GM19193 (cell line): ENCODE data around the gene CERS6.

Experiments
- POLR2A ChIP-seq: IDR thresholded peaks from 4 replicates; pipeline ENCODE4 v1.6.1; 2011; ENCODE audit not compliant: insufficient read depth, insufficient read length; ENCODE audit errors: extremely low read depth

The CERS6 gene

DNA sequence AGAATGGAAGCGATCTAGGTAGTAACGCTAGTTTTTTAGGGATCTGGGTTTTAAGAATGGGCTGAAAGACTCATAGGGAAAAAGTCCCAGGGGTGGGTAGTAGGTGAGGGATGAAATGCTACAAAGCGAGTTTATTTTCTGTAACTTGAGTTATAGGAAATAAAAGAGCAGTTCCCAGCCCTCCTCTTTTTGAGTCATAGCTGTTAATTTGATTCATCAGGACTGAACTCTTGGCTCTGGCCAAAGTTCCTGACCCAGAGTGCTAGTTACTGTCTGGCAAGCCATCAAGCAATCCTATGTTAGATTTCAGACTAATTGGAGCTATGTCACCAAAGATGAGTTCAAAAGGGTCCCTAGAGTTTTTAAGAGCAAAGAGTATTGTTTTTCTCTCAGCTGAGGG is 328.9 kb downstream of the CERS6 start:
- no peak for TF ChIP-seq POLR2A

DNA sequence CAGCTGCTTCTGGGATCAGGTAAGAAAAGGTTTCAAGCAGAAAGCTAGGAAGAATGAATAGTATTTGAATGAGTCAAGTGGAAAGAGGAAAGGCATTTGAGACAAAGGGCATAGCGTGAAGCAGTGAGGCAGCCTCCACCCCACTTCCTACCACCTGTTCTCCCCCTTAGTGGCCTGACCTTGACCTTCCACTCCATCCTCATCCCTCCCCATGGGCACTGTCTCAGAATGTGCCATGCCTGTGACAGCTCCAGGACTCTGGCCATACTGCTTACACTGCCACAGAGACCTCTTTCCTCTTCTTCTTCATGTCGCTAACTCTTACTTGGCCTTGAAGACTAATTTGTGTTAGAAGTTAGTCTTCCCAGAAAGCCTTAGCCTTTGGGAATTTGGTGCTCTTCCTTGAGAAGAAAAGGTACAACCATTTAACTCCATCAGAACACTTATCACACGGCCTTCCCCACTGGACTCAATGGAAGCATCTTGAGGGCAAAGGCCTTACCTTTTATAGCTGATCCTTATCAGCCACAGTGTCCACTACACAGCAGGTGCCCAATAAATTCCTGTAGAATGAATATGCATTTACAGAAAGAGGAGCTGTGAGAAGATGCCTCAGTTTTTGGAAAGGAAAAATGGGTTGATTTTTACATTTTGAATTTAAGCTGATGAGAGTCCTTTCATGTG is 331.2 kb downstream of the CERS6 start:
- TF ChIP-seq POLR2A: no peak

DNA sequence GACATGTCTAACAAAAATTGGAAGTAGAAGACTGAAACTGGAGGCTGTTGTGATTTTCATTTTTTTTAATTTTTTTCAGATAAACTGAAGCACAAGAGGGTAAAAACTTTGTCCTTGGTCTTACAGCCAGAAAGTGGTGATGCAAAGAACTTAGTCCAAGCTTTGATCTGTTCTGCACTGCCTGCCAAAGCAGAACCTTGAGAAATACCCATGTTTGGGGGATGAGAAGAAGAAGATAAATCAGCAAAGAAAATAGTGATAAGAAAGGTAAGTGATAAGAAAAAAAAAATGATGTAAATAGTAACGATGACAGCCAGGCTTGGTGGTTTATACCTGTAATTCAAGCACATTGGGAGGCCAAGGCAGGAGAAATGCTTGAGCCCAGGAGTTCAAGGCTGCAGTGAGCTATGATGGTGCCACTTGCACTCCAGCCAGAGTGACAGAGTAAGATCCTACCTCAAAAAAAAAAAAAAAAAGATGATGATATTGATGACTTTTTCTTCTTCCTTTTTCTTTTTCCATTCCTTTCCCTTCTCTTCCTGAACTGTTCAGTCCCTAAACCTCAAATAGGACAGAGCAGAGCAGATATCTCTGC is 331.8 kb downstream of the CERS6 start:
- TF ChIP-seq POLR2A: no peak

DNA sequence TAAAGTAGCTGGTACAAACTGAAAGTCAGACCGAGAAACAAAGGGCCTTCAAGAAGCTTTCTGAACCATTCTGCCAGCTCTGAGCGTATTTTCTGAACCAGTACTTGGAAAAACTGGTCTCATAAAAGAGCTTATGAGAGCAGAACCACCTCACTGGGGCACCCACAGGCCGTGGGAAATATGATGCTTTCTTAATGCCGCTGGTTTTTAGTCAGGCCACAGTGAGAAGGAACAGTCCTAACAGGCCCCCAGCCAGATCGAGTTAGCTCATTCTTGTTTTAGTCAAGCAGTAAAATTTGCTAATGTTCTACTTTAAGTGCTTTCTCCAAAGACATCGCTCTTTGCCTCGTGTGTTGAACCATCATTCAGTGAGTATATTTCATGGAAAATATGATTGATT is 333.7 kb downstream of the CERS6 start:
- TF ChIP-seq POLR2A: no peak

DNA sequence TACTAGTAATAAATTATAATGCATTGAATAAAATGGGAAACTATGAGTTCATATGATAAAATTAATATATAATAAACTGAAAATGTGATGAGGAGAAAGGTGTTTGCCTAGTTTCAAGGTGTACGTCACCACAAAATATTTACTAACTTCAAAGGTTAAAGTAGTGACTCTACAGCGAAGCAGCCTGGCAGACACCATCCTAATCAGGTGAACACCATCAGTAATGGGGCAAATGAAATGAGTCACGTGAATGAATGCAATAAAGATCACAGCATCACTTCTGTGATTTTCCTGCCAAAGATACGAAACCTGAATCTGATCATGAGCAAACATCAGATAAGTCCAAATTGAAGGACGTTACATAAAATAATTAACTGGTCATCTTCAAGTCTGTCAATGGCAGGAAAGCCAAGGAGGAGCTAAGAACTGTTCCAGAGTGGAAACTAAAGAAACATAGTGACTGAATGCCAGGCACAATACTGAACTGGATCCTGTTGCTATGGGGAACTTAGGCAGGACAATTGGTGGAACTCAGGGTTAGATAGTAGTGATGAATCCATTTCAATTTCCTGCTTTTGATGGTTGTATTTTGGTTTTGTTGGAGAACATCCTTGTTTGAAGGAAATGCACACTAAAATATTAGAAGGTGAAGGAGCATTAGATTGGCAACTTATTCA is 334.3 kb downstream of the CERS6 start:
- TF ChIP-seq POLR2A: no peak

DNA sequence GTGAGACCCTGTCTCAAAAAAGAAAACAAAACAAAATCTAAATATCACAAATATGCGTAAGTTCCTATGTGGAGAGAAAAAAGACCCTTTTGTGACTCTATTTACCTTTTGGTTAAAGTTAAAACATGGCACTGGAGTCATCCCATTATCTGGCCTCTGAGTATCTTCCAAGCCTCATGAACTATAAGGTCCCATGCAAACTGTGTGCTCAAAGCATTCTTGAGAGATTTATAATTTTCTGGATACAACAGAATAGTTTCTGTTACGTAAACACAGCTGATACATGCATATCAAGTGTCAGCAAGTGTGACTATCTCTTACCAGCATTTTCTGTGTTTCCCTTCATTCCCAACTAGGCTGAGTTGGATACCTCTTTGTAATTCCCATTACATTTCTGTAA is 337.5 kb downstream of the CERS6 start:
- no peak for TF ChIP-seq POLR2A

DNA sequence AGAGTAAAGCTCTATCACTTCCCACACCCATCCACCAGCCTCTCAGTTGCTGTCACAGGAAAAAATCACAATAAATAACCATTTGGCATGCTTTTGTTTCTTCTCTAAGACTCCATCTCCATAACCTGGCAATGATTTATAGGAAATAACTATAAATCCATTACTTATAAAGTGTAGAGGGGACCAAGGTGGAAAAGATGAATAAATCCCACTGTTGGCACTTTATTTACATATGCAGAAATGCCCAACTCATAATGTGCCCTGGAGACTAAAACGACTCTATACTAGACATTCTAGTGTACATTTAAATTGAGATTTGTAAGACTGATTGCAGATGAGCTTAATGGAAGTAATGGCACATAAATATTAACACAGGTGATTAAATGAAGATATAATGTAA is 338.9 kb downstream of the CERS6 start:
- no peak for TF ChIP-seq POLR2A

DNA sequence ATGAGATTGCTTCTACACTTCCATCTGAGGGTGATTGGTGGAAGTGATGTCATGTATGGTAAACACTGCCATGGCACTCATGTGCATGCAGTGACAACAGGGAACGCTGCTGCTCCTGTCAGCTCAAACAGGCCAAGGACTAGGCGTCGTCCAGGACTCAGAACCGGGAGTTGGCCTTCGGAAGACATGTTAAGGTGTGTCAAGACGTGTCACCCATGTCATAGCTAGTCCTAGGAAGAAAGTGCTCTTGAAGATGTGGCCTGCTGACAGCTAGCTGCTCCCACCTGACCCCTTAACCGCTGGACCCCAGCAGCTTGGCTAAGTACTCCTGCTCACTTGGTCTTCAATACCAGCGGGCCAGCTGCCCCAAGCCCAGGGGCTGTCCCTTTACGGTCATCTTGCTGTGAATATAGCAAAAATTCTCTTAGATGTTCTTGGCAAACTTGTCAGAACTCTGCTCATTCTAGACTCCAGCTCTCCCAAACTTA is 340.1 kb downstream of the CERS6 start:
- no peak for TF ChIP-seq POLR2A

DNA sequence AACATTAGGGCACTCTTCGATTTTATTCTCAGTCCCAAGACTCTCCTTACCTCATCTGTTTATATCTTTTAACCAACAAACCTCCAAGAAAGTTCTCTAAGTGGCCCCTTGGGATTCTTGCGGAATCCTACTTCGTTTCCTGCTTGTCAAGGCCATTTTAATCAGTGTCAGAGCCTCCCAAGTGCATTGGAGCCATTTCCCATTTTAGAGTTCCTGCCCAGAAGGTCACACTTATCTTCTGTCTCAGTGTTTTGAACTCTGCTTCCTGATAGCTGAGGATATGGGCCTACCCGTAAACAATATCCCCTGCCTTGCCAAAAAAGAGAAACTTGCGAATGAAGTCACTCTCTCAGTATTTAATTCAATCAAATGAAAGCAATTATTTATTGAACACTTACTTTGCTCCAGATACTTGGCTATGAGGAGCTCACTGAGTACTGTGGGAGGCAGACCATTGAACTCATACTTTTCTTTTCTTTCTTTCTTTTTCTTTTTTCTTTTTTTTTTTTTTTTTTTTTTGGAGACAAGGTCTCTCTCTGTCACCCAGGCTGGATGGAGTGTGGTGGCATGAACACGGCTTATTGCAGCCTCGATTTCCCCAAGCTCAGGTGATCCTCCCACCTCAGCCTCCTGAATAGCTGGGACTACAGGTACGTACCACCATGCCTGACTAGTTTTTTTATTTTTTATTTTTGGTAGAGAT is 340.7 kb downstream of the CERS6 start:
- no peak for TF ChIP-seq POLR2A

DNA sequence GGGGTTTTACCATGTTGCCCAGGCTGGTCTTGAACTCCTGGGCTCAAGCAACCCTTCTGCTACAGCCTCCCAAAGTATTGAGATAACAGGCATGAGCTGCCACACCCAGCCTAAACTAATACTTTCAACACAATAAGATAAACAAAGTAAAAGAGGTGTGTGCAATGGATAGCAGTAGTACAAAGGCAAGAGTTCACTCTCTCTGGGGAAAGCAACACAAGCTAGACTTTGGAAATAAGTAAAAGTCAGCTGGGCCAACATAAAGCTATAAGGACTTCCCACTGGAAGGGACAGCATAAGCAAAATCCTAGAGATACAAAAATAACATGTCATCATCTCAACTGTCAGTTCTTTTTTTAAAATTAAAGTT is 341.2 kb downstream of the CERS6 start:
- TF ChIP-seq POLR2A: no peak

DNA sequence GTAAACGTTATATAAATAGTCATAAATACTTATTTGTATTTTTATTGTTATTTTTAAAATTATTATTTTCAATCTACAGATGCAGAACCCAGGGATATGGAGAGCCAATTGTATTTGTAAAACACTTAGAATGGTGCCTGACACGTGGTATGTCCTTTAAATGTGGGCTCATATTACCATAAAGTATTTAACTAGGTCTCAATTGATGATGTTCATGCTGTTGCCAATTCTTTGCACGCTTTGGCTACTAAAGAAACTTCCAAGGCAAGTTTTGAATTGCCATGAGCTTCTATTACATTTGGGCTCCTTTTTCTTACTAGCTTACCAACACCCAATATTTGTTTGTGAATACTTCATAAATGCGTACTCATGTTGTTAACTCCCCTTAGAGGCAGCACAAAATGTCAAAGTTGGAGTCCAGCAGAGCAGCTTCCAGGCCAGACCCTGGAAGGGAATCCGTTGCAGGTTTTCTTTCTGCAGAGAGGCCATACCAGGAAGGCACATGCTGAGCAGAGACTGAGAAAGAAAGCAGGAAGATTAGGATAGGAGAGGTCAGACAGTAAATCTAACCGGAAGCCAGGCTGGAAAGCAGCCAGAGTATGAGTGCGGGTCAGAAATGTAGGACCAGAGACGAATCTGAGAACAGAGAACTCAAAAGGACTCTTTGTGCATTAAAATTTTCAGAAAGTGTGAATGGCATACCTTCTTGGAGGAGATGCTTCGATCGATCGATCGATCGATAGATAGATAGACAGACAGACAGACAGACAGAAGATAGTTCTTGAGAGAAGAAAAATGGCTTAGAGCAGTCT is 342.2 kb downstream of the CERS6 start:
- no peak for TF ChIP-seq POLR2A

DNA sequence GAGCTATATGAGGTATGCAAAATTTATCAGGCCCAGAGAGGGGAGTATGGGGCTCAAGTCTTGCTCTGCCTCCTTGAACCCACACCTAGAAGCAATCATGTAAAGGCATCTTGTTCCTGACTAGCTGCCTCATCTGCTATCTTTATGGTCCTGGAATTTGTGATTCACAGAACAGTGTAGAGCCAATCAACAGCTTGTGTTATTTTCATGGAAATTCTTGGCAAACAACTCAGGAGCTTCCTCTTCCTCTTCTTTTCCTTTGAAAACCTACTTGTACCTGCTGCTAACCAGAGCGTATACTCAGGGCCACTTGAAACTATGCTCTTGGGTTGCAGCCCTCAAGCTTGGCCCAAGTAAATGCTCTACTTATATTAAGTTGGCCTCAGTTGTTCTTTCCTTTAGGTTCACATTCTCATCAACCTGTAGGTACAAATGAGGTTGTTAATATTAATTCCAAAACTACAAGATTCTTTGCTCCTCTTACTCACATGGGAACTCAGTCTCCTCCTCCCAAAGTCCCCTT is 342.9 kb downstream of the CERS6 start:
- no peak for TF ChIP-seq POLR2A

DNA sequence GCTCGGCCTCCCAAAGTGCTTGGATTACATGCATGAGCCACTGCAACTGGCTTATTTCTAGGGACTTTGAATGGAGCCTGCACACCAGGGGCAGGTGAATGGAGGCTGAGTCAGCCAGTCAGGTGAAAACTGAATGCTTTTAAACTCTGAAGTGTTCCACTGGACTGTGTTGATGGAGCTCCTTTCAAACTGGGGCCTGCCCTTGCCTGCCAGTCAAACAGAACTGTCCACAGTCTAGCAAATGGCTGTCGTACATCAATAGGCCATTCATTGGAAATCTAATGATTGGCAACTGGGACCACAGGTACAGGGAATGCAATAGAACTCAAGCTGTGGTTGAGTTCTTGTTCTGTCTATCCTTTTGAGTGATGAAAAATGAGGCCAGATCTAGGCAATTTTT is 345.4 kb downstream of the CERS6 start:
- TF ChIP-seq POLR2A: no peak

DNA sequence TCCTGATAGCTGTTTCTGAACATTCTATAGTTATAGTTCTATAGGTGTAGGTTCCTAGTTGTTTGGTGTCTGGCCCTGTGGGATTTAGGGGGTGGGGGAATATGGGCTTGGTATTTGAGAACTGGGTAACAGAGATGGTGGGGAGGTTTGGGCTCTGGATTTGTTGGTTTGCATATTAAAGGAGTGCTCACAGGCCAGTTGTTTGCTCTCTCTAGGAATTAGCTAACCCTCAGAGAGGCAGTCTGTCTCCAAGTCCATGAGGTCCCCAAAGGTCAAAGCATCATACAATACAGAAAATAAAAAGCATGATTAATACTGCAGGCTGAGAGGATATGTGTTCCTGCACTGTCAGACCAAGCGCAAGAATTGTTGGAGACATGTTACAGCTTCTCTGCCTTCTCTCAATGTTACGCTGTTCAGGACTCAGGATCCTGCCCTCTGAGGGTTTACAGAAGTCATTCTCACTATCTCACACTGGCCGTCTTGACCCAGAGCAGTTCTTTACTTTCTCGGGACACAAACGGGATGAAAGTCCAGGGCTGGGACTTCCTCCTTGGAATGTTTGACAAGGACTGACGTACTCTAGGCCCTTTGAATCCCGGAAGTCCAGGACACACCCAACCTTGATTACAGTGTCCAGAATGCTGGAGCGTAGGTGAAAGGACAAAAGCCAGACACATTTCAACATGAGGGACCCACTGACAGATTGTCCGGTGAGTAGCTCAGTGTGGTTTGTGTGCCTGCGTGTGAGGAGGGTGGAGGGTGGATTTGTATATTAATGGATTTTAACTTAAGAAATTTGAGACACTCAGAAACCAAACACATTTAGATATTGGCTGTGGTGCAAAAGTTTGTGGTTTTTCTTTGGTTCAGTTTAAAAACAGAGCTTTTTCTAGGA is 346.1 kb downstream of the CERS6 start, which contains the start of gene NOSTRIN:
TSS of gene NOSTRIN (plus strand) at position 677 of the 898 bp plus-strand sequence. CDS start at position 687, 10 bp downstream.
- TF ChIP-seq POLR2A: no peak
